ENCODE data around the gene WDR54.

Gene WDR54

DNA sequence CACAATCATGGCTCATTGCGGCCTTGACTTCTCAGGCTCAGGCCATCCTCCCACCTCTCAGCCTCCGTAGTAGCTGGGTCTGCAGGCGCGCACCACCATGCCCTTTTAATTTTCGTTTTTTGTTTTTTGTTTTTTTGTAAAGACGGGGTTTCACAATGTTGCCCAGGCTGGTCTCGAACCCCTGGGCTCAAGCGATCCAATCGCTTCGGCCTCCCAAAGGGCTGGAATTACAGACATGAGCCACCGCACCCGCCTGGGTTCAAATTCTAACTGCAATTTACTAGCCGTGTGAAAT is 29.1 kb upstream of the WDR54 start:
- H3K9ac ChIP-seq (ENCODE audit: low read depth, low read length), result peak overlapping the region; percentile 72
- peaks cover 3% of the 10 kb centered on the region; the same call in 1 of the 2 replicates for H4K20me1 ChIP-seq (ENCODE audit: insufficient read depth, low read length)
- H3K27ac ChIP-seq (ENCODE audit: low read length), result peak overlapping the region; percentile 99
- H3K27me3 ChIP-seq (ENCODE audit: insufficient read depth, low read length, poor library complexity), result no peaks in the 10 kb centered on the region
- H3K4me3 ChIP-seq (ENCODE audit: low read depth in 1 of 2, low read length in 2 of 2), result peak overlapping the region in 1 of 2 experiments; percentile 91; a peak in 2 of 4 replicates
- H3K79me2 ChIP-seq (ENCODE audit: insufficient read depth, low read length), result peaks cover 44% of the 10 kb centered on the region
- DNase-seq (no peak), ATAC-seq (ENCODE audit: insufficient read depth, low read depth) (no peak)
- H3K9me3 ChIP-seq (ENCODE audit: insufficient read depth, low read length, severe bottlenecking), result no peaks in the 10 kb centered on the region
- H2AFZ ChIP-seq (ENCODE audit: low read depth, low read length), result peak overlapping the region; percentile 94
- H3K4me2 ChIP-seq (ENCODE audit: insufficient read depth, low read length), result peak overlapping the region; percentile 94
- no peak for TF ChIP-seq EZH2 (IDR thresholded peaks at IDR 0.05; ENCODE audit: borderline replicate concordance, low read depth, low read length, severe bottlenecking)
- TF ChIP-seq, protein P1, sequence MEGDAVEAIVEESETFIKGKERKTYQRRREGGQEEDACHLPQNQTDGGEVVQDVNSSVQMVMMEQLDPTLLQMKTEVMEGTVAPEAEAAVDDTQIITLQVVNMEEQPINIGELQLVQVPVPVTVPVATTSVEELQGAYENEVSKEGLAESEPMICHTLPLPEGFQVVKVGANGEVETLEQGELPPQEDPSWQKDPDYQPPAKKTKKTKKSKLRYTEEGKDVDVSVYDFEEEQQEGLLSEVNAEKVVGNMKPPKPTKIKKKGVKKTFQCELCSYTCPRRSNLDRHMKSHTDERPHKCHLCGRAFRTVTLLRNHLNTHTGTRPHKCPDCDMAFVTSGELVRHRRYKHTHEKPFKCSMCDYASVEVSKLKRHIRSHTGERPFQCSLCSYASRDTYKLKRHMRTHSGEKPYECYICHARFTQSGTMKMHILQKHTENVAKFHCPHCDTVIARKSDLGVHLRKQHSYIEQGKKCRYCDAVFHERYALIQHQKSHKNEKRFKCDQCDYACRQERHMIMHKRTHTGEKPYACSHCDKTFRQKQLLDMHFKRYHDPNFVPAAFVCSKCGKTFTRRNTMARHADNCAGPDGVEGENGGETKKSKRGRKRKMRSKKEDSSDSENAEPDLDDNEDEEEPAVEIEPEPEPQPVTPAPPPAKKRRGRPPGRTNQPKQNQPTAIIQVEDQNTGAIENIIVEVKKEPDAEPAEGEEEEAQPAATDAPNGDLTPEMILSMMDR (IDR thresholded peaks at IDR 0.05; ENCODE audit: borderline replicate concordance, extremely low read depth, low read length, poor library complexity, severe bottlenecking), result no peak
- peaks cover 34% of the 10 kb centered on the region for H3K4me1 ChIP-seq (ENCODE audit: insufficient read depth, low read length)
- peaks cover 4% of the 10 kb centered on the region; the same call in 1 of the 2 replicates for H3K36me3 ChIP-seq (ENCODE audit: insufficient read depth, low read length)

DNA sequence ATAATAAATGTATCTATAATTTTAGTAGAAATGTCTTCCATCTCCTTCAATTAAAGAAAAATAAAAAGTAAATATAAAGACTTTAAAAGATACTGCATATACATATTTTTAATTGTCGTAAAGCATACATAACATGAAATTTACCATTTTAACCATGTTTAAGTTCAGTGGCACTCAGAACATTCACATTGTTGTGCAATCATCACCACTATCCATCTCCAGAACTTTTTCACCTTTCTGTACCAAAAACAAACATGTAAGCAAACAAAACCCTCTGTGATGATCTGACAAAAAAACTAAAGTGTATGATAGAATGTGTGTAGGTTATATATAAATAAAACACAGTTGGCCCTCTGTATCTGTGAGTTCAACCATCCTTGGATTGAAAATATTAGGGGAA is 28.0 kb upstream of the WDR54 start:
- H4K20me1 ChIP-seq (ENCODE audit: insufficient read depth, low read length), result peaks cover 3% of the 10 kb centered on the region; the same call in 1 of the 2 replicates
- no peak overlapping the region for H3K4me2 ChIP-seq (ENCODE audit: insufficient read depth, low read length)
- no peak overlapping the region for H2AFZ ChIP-seq (ENCODE audit: low read depth, low read length)
- DNase-seq, result no peak
- H3K36me3 ChIP-seq (ENCODE audit: insufficient read depth, low read length), result peaks cover 4% of the 10 kb centered on the region; the same call in 1 of the 2 replicates
- no peak for ATAC-seq (ENCODE audit: insufficient read depth, low read depth)
- TF ChIP-seq EZH2 (IDR thresholded peaks at IDR 0.05; ENCODE audit: borderline replicate concordance, low read depth, low read length, severe bottlenecking), result no peak
- TF ChIP-seq, protein P1 (IDR thresholded peaks at IDR 0.05; ENCODE audit: borderline replicate concordance, extremely low read depth, low read length, poor library complexity, severe bottlenecking), result no peak
- no peaks in the 10 kb centered on the region for H3K9me3 ChIP-seq (ENCODE audit: insufficient read depth, low read length, severe bottlenecking)
- H3K4me1 ChIP-seq (ENCODE audit: insufficient read depth, low read length), result peaks cover 34% of the 10 kb centered on the region
- H3K9ac ChIP-seq (ENCODE audit: low read depth, low read length), result no peak overlapping the region
- no peaks in the 10 kb centered on the region for H3K27me3 ChIP-seq (ENCODE audit: insufficient read depth, low read length, poor library complexity)
- peaks cover 33% of the 10 kb centered on the region for H3K79me2 ChIP-seq (ENCODE audit: insufficient read depth, low read length)
- no peak overlapping the region for H3K4me3 ChIP-seq (ENCODE audit: low read depth in 1 of 2, low read length in 2 of 2)
- no peak overlapping the region for H3K27ac ChIP-seq (ENCODE audit: low read length)

DNA sequence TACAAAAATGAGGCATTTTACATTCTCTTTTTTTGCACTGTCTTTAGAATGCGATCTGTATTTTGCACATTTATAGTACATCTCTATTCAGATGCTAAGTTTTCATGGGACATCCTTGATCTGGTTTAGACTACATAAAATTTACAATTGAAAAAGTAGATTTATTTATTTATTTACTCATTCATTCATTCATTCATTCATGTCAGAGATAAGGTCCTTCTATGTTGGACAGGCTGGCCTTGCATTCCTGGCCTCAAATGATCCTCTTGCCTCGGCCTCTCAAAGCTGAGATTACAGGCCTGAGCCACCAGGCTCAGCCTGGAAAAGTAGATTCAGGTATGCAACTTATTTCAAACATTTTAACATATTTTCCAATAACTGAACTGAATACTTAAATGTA is 25.4 kb upstream of the WDR54 start:
- Histone ChIP-seq H3K79me2 (ENCODE audit: insufficient read depth, low read length) (peaks cover 7% of the 10 kb centered on the region), H3K4me3 (ENCODE audit: low read depth in 1 of 2, low read length in 2 of 2) (no peak overlapping the region), H3K27ac (ENCODE audit: low read length) (no peak overlapping the region), H3K4me1 (ENCODE audit: insufficient read depth, low read length) (peaks cover 8% of the 10 kb centered on the region), H3K27me3 (ENCODE audit: insufficient read depth, low read length, poor library complexity) (no peaks in the 10 kb centered on the region), H3K9me3 (ENCODE audit: insufficient read depth, low read length, severe bottlenecking) (no peaks in the 10 kb centered on the region), H3K9ac (ENCODE audit: low read depth, low read length) (no peak overlapping the region), H3K4me2 (ENCODE audit: insufficient read depth, low read length) (no peak overlapping the region), H4K20me1 (ENCODE audit: insufficient read depth, low read length) (no peaks in the 10 kb centered on the region), H2AFZ (ENCODE audit: low read depth, low read length) (no peak overlapping the region), H3K36me3 (ENCODE audit: insufficient read depth, low read length) (no peaks in the 10 kb centered on the region; the same call in 1 of the 2 replicates)
- DNase-seq (no peak), ATAC-seq (ENCODE audit: insufficient read depth, low read depth) (no peak)
- TF ChIP-seq, protein P1 (IDR thresholded peaks at IDR 0.05; ENCODE audit: borderline replicate concordance, extremely low read depth, low read length, poor library complexity, severe bottlenecking), result no peak
- TF ChIP-seq EZH2 (IDR thresholded peaks at IDR 0.05; ENCODE audit: borderline replicate concordance, low read depth, low read length, severe bottlenecking), result no peak

DNA sequence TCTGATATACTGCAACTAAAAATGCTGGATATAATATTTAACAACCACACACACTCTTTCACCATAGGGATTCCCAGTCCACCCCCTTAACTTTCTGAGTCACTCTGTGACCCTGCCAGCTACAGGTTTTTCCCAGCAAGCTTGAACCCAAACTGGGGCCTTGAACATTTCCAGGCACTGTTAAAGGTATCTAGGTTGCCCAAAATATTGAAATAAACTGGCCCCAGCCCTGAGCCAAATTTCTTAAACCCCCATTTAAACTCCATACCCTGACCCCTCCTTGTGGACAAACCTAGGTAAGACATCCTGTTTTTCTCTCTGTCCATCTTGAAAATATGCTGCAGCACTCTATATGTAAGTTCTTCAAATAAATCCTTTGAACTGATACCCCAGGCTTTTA is 21.7 kb upstream of the WDR54 start:
- H3K9ac ChIP-seq (ENCODE audit: low read depth, low read length), result no peak overlapping the region
- no peaks in the 10 kb centered on the region for H3K27me3 ChIP-seq (ENCODE audit: insufficient read depth, low read length, poor library complexity)
- H4K20me1 ChIP-seq (ENCODE audit: insufficient read depth, low read length), result no peaks in the 10 kb centered on the region
- H3K9me3 ChIP-seq (ENCODE audit: insufficient read depth, low read length, severe bottlenecking), result no peaks in the 10 kb centered on the region
- no peaks in the 10 kb centered on the region for H3K79me2 ChIP-seq (ENCODE audit: insufficient read depth, low read length)
- TF ChIP-seq, protein P1 (IDR thresholded peaks at IDR 0.05; ENCODE audit: borderline replicate concordance, extremely low read depth, low read length, poor library complexity, severe bottlenecking), result peak; percentile 58
- no peak for TF ChIP-seq EZH2 (IDR thresholded peaks at IDR 0.05; ENCODE audit: borderline replicate concordance, low read depth, low read length, severe bottlenecking)
- ATAC-seq (ENCODE audit: insufficient read depth, low read depth) (peak; percentile 47; the same call in 2 of the 3 replicates), DNase-seq (no peak)
- no peak overlapping the region for H3K4me2 ChIP-seq (ENCODE audit: insufficient read depth, low read length)
- peak overlapping the region; percentile 14; the same call in 1 of the 2 replicates for H2AFZ ChIP-seq (ENCODE audit: low read depth, low read length)
- H3K36me3 ChIP-seq (ENCODE audit: insufficient read depth, low read length), result no peaks in the 10 kb centered on the region
- H3K4me3 ChIP-seq (ENCODE audit: low read depth in 1 of 2, low read length in 2 of 2), result no peak overlapping the region
- H3K4me1 ChIP-seq (ENCODE audit: insufficient read depth, low read length), result no peaks in the 10 kb centered on the region
- no peak overlapping the region for H3K27ac ChIP-seq (ENCODE audit: low read length)

Measured in DND-41 (cell line).